NCI-H1105 treated with DMSO at 0.1 percent for 48 hours (cell line): ENCODE data around the gene MCM3AP.

Experiments
- DNase-seq: peaks from one replicate; lab custom pipeline; 2025; lab: John Stamatoyannopoulos, UW

Gene MCM3AP

GRCh38 chr21:46185716-46186115 lies 99.7 kb downstream of the MCM3AP start:
- no peak for DNase-seq
